BLaER1 (cell line): Measurements from ENCODE around the gene ANKRD60.

Experiments
- H3K27ac ChIP-seq: shearing (Covaris generic); formaldehyde crosslinking; 2 replicates; pipeline ENCODE4 v1.8.1; 2022
- H3K27me3 ChIP-seq: shearing (Covaris generic); formaldehyde crosslinking; 2 replicates; pipeline ENCODE4 v1.8.1; 2022
- H3K36me3 ChIP-seq: shearing (Covaris generic); formaldehyde crosslinking; 2 replicates; pipeline ENCODE4 v1.8.1; 2022
- H3K4me1 ChIP-seq: shearing (Covaris generic); formaldehyde crosslinking; 2 replicates; pipeline ENCODE4 v1.8.1; 2022
- H3K4me2 ChIP-seq: shearing (Covaris generic); formaldehyde crosslinking; 2 replicates; pipeline ENCODE4 v1.8.1; 2022
- H3K4me3 ChIP-seq: shearing (Covaris generic); formaldehyde crosslinking; 2 replicates; pipeline ENCODE4 v1.8.1; 2022
- H3K9ac ChIP-seq: shearing (Covaris generic); formaldehyde crosslinking; 2 replicates; pipeline ENCODE4 v1.8.1; 2022
- H3K9me3 ChIP-seq: shearing (Covaris generic); formaldehyde crosslinking; 2 replicates; pipeline ENCODE4 v1.8.1; 2022
- H4K20me1 ChIP-seq: shearing (Covaris generic); formaldehyde crosslinking; 2 replicates; pipeline ENCODE4 v1.8.1; 2022
- Cebpa-rat ChIP-seq: shearing (Covaris generic); IDR thresholded peaks from 2 replicates; pipeline ENCODE4 v1.8.1; 2022

Gene ANKRD60

GRCh38 chr20:58236612-58237317 is 8.3 kb upstream of the ANKRD60 start:
- Histone ChIP-seq H3K9me3 (no peaks in the 10 kb centered on the region), H3K4me3 (peak overlapping the region; percentile 66), H3K27ac (0 out of 2 replicates have a peak overlapping the region, but pooled peaks have one; percentile 10), H3K4me2 (peak overlapping the region; percentile 92), H3K27me3 (no peaks in the 10 kb centered on the region; the same call in 1 of the 2 replicates), H3K36me3 (0 out of 2 replicates have a peak, but pooled peaks cover 2% of the 10 kb centered on the region), H4K20me1 (no peaks in the 10 kb centered on the region), H3K9ac (peak overlapping the region; percentile 64), H3K4me1 (peaks cover 15% of the 10 kb centered on the region)
- no peak for TF ChIP-seq Cebpa-rat

GRCh38 chr20:58235010-58235409 is 6.6 kb upstream of the ANKRD60 start:
- no peak overlapping the region for H3K4me2 ChIP-seq
- H3K9ac ChIP-seq, result no peak overlapping the region
- H3K27ac ChIP-seq, result no peak overlapping the region
- no peaks in the 10 kb centered on the region for H4K20me1 ChIP-seq
- H3K27me3 ChIP-seq, result peaks cover 9% of the 10 kb centered on the region; the same call in 1 of the 2 replicates
- no peak for TF ChIP-seq Cebpa-rat
- H3K9me3 ChIP-seq, result no peaks in the 10 kb centered on the region
- H3K4me1 ChIP-seq, result peaks cover 15% of the 10 kb centered on the region
- no peak overlapping the region for H3K4me3 ChIP-seq
- no peaks in the 10 kb centered on the region for H3K36me3 ChIP-seq

DNA sequence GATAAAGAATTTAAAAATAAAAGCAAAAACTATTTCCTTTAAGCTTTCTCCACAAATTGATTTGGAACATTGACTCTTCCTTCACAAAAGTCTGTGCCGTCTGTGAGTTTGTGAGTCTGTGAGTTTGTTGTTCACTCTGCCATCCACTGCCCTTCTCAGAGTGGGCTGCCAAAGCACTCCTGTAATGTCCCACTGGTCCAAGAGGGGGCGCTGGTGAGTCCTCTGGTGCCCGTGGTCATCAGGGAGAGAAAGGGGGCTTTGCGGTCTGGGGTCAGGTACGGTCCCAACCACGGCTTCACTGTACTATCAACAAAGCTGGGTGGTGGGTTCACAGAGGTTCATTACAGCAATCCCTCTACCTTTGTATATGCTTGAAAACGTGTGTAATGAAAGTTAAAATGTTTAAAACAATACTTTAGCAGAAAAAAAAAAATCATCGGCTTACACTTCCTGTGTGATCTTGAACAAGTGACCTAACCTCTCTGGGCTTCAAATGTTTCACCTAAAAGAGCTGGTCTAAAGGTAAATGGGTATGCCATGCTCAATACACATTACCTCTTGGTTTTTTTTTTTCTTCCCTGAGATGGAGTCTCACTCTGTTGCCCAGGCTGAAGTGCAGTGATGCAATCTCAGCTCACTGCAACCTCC is 5.6 kb upstream of the ANKRD60 start:
- TF ChIP-seq Cebpa-rat, result no peak
- H3K36me3 ChIP-seq, result no peaks in the 10 kb centered on the region
- H3K4me2 ChIP-seq, result no peak overlapping the region
- no peaks in the 10 kb centered on the region for H3K9me3 ChIP-seq
- H4K20me1 ChIP-seq, result peaks cover 6% of the 10 kb centered on the region; the same call in 1 of the 2 replicates
- peaks cover 19% of the 10 kb centered on the region for H3K27me3 ChIP-seq
- no peak overlapping the region for H3K9ac ChIP-seq
- H3K4me3 ChIP-seq, result no peak overlapping the region
- peaks cover 15% of the 10 kb centered on the region for H3K4me1 ChIP-seq
- no peak overlapping the region for H3K27ac ChIP-seq

DNA sequence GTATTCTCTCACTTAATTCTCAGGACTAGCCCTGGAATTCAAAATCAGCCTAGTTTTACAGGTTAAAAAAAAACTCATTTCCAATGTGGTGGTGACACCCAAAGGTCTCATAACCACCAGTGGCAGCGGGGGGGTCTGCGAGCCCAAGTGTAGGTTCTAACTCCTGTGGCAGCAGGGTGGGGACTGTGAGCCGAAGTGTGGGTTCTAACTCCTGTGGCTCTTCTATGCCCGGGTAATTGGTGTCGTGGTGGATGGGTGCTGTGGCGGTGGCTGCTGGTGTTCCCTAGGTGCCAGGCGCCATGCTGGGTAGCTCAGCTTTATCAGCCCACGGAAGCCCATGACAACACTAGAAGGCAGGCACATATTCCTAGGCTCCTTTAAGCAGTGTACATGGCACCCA is 4.9 kb upstream of the ANKRD60 start:
- Histone ChIP-seq H3K9ac (no peak overlapping the region), H3K4me1 (peaks cover 15% of the 10 kb centered on the region), H3K27me3 (peaks cover 25% of the 10 kb centered on the region), H3K4me2 (no peak overlapping the region), H4K20me1 (peaks cover 10% of the 10 kb centered on the region; the same call in 1 of the 2 replicates), H3K36me3 (no peaks in the 10 kb centered on the region), H3K9me3 (no peaks in the 10 kb centered on the region), H3K27ac (no peak overlapping the region), H3K4me3 (no peak overlapping the region)
- no peak for TF ChIP-seq Cebpa-rat

DNA sequence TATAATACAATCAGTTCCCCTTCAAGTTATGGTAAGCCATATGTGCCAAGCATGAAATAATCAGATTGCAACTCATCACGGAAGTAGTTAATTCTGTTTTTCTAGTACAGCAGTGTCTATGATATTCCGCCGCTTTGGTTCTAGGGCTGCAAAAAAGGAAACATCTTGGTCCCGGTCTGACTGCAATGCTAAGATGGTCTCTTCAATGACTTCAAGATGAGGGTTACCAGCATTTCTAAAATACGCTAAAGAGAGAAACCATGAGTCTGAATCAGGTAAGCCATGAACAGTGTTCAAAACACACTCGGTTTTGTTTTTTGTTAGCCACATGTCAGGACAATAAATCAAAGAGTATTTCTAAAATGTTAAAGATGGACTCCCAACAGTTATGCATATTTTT is 3.2 kb upstream of the ANKRD60 start:
- no peak overlapping the region for H3K4me3 ChIP-seq
- no peak overlapping the region for H3K27ac ChIP-seq
- H3K4me1 ChIP-seq, result peaks cover 10% of the 10 kb centered on the region
- H3K27me3 ChIP-seq, result peaks cover 42% of the 10 kb centered on the region
- peaks cover 10% of the 10 kb centered on the region; the same call in 1 of the 2 replicates for H4K20me1 ChIP-seq
- TF ChIP-seq Cebpa-rat, result no peak
- peaks cover 3% of the 10 kb centered on the region; the same call in 1 of the 2 replicates for H3K9me3 ChIP-seq
- H3K9ac ChIP-seq, result no peak overlapping the region
- H3K36me3 ChIP-seq, result no peaks in the 10 kb centered on the region
- no peak overlapping the region for H3K4me2 ChIP-seq

GRCh38 chr20:58229198-58229798 is 845 bp upstream of the ANKRD60 start:
- no peak overlapping the region for H3K27ac ChIP-seq
- H3K36me3 ChIP-seq, result no peaks in the 10 kb centered on the region
- TF ChIP-seq Cebpa-rat, result no peak
- H3K9me3 ChIP-seq, result peaks cover 3% of the 10 kb centered on the region; the same call in 1 of the 2 replicates
- no peak overlapping the region for H3K4me3 ChIP-seq
- peaks cover 56% of the 10 kb centered on the region for H3K27me3 ChIP-seq
- peaks cover 10% of the 10 kb centered on the region; the same call in 1 of the 2 replicates for H4K20me1 ChIP-seq
- H3K4me2 ChIP-seq, result peak overlapping the region; percentile 67
- H3K4me1 ChIP-seq, result peaks cover 4% of the 10 kb centered on the region
- no peak overlapping the region for H3K9ac ChIP-seq

DNA sequence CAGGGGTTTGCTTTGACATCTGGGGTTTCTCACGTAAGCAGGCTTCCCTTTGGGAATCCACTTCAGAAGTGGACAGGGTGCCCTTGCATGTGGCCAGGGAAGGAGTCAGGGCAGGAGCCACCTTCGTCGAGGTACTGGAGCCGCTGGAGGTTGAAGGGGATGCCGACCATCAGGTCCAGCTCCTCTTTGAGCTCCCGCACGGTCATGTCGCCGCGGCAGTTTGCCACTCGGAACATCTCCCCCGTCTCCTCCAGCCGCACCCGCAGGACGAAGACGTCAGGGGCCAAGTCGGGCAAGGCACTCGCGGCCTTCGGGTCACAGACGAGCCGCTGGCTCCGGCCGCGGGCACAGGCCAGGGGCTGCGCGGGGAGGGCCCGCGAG is 360 bp downstream of the ANKRD60 start:
- H3K36me3 ChIP-seq, result no peaks in the 10 kb centered on the region
- no peak for TF ChIP-seq Cebpa-rat
- H3K27ac ChIP-seq, result no peak overlapping the region
- H4K20me1 ChIP-seq, result peaks cover 10% of the 10 kb centered on the region; the same call in 1 of the 2 replicates
- H3K4me1 ChIP-seq, result peaks cover 4% of the 10 kb centered on the region
- peaks cover 3% of the 10 kb centered on the region; the same call in 1 of the 2 replicates for H3K9me3 ChIP-seq
- peak overlapping the region; percentile 55 for H3K4me3 ChIP-seq
- no peak overlapping the region for H3K9ac ChIP-seq
- peak overlapping the region; percentile 67 for H3K4me2 ChIP-seq
- peaks cover 56% of the 10 kb centered on the region for H3K27me3 ChIP-seq

DNA sequence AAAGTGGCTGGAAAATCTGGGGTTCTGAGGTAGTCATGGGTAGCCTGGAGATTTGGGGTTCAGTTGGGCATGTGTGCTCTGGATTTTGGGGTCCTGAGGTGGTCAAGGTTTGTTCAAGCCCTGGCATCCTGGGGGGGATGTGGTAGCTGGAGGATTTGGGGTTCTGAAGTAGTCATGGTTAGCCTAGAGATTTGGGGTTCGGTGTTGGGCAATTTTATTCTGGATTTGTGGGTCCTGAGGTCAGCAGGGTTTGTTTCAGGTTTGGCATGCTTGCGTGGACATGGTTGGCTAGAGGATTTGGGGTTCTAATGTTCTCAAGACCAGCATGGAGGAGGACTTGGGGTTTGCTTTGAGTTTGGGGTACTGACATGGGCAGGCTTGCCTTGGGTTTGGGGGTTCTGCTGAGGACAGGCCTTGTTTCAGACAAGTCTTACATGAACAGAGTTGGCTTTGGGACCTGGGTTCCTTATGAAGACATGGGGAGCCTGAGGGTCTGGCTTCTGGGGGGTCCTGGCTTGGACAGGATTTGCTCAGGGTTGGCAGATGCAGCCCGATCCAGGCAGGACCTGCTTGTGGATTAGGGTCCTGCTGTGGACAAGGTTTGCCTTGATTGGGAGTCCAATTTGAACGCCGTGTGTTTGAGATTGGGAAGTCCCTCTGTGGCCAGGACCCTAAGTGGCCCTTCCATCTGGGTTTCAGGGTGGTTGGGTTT is 906 bp downstream of the ANKRD60 start:
- no peak for TF ChIP-seq Cebpa-rat
- Histone ChIP-seq H3K4me3 (peak overlapping the region; percentile 55; the same call in 1 of the 2 replicates), H3K9ac (no peak overlapping the region), H3K27ac (no peak overlapping the region), H3K4me1 (peaks cover 4% of the 10 kb centered on the region), H4K20me1 (peaks cover 10% of the 10 kb centered on the region; the same call in 1 of the 2 replicates), H3K27me3 (peaks cover 56% of the 10 kb centered on the region), H3K36me3 (no peaks in the 10 kb centered on the region), H3K9me3 (peaks cover 3% of the 10 kb centered on the region; the same call in 1 of the 2 replicates), H3K4me2 (no peak overlapping the region)

DNA sequence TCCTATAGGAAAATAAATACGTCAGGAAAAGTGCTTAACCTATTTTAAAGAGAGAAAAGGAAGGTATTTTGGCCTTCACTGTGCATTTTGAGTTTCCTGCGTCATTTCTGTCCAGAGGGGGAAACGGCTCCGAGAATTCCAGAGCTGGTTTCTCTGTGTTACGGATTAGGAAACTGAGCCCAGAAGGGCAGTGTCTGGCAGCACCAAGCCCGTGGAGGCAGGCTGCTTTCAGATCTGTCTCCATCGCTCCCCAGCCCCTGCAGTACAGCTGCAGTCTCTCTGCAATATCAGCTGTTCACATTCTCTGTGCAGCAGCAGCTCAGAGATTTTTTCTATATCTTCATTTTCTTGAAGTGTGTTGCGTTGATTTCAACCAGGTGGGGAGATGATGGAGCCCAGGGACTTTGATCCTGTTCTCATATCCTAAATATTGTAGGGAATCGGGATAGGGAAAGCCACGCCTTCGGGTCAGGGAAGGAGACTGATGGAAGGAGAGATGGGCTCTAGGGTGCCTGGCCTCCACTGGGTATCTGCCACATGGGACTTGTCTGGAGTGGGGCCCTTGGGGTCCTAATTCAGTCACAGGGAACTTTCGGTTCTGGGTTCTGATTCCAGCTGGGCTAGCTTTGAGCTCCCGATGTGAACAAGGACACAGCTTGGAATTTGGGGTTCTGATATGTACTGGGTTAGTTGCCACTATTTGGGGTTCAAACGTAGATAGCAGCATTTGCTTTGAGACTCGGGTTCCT is 2.8 kb downstream of the ANKRD60 start:
- no peak overlapping the region for H3K4me2 ChIP-seq
- H3K9ac ChIP-seq, result no peak overlapping the region
- H3K27me3 ChIP-seq, result peaks cover 53% of the 10 kb centered on the region
- H3K9me3 ChIP-seq, result peaks cover 3% of the 10 kb centered on the region; the same call in 1 of the 2 replicates
- peaks cover 4% of the 10 kb centered on the region for H3K4me1 ChIP-seq
- H3K27ac ChIP-seq, result no peak overlapping the region
- no peak for TF ChIP-seq Cebpa-rat
- H3K36me3 ChIP-seq, result no peaks in the 10 kb centered on the region
- no peak overlapping the region for H3K4me3 ChIP-seq
- peaks cover 10% of the 10 kb centered on the region; the same call in 1 of the 2 replicates for H4K20me1 ChIP-seq
